Memory B cell (primary cell): ENCODE data around the gene POLR2F.

Experiments
- ATAC-seq: fragments of 150-1000 bp; cut with Tn5 transposase; 2 replicates; pipeline ENCODE4 v1.10.0; 2021; ENCODE audit warnings: low read depth, mild to moderate bottlenecking, moderate library complexity
- DNase-seq, 2 donors: peaks; one replicate each; pipeline ENCODE4 v3.0.0; 2022; ENCODE audit warnings: low spot score in 2 of 2
- H3K27ac Mint-ChIP-seq: one replicate; pipeline ENCODE4 v1.8.0; 2022; ENCODE audit warnings: mild to moderate bottlenecking, moderate library complexity, mixed read lengths
- H3K27me3 Mint-ChIP-seq: one replicate; pipeline ENCODE4 v1.8.0; 2022; ENCODE audit warnings: mixed read lengths
- H3K36me3 Mint-ChIP-seq: one replicate; pipeline ENCODE4 v1.8.0; 2022; ENCODE audit warnings: mild to moderate bottlenecking, mixed read lengths
- H3K4me1 Mint-ChIP-seq: one replicate; pipeline ENCODE4 v1.8.0; 2022; ENCODE audit warnings: mixed read lengths
- H3K4me3 Mint-ChIP-seq: one replicate; pipeline ENCODE4 v1.8.0; 2022; ENCODE audit warnings: mild to moderate bottlenecking, moderate library complexity, mixed read lengths
- H3K9me3 Mint-ChIP-seq: one replicate; pipeline ENCODE4 v1.8.0; 2022; ENCODE audit warnings: mixed read lengths

The POLR2F gene

GRCh38 chr22:37953437-37954179 is at the start of gene POLR2F, which contains the start of gene C22orf23:
Gene POLR2F, plus strand, starts transcription at chr22:37953699. Its CDS starts 89 bp downstream, at chr22:37953788.
Gene C22orf23, minus strand, starts transcription at chr22:37953601. Its CDS starts 452 bp downstream, at chr22:37953149.
- H3K27ac Mint-ChIP-seq: peak within 1 kb of the TSS; percentile 89
- DNase-seq (peak; percentile 92 to 94), ATAC-seq (peak; percentile 95)
- H3K4me1 Mint-ChIP-seq: peaks cover 31% of the 10 kb centered on the region
- H3K9me3 Mint-ChIP-seq: no peaks in the 10 kb centered on the region
- H3K36me3 Mint-ChIP-seq: peaks cover 15% of the 10 kb centered on the region
- H3K4me3 Mint-ChIP-seq: peak within 1 kb of the TSS; percentile 91
- no peaks in the 10 kb centered on the region for H3K27me3 Mint-ChIP-seq

- ATAC-seq (no peak), DNase-seq (no peak)
- Mint-ChIP-seq H3K27ac (peak overlapping the region; percentile 78), H3K4me3 (peak overlapping the region; percentile 88), H3K9me3 (no peaks in the 10 kb centered on the region), H3K4me1 (peaks cover 21% of the 10 kb centered on the region), H3K27me3 (no peaks in the 10 kb centered on the region), H3K36me3 (peaks cover 2% of the 10 kb centered on the region)
Observed at GRCh38 chr22:37904572-37905533, 48.6 kb upstream of the POLR2F start.

- no peaks in the 10 kb centered on the region for H3K27me3 Mint-ChIP-seq
- H3K4me1 Mint-ChIP-seq: peaks cover 21% of the 10 kb centered on the region
- DNase-seq (peak; percentile 58 to 71), ATAC-seq (peak; percentile 91)
- peak within 1 kb of the TSS; percentile 88 for H3K4me3 Mint-ChIP-seq
- H3K27ac Mint-ChIP-seq: peak within 1 kb of the TSS; percentile 78
- no peaks in the 10 kb centered on the region for H3K9me3 Mint-ChIP-seq
- peaks cover 2% of the 10 kb centered on the region for H3K36me3 Mint-ChIP-seq
Observed at GRCh38 chr22:37905534-37906363, 47.8 kb upstream of the POLR2F start, which contains the start of gene MICALL1. Gene MICALL1, plus strand, starts transcription at chr22:37906297. Its CDS starts 126 bp downstream, at chr22:37906423.

DNA sequence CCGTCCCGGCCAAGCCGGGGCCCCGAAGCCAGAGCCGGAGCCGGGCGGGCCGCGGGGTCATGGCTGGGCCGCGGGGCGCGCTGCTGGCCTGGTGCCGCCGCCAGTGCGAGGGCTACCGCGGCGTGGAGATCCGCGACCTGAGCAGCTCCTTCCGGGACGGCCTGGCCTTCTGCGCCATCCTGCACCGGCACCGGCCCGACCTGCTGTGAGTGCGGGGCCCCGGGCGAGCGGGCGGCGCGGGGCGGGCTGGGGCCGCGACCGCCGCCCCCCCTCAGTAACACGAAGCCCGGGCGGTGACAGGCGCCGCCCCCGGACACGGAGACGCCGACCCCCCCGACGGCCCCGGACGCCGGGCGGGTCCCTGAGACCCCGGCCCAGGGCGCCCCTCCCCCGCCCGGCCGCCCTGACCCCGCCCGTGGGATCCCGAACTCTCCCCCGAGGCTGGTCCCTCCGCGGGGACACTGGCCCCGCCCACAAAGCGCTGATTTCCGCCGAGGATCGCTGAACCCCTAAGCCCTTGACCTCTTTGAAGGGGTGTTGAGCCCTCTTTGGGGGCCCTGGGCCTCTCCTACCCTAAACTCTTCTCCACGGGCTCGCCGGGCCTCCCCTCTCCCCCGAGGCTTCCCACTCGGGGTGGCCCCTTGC is 47.0 kb upstream of the POLR2F start:
- DNase-seq: peak in 1 of 2 donors; percentile 43
- no peaks in the 10 kb centered on the region for H3K27me3 Mint-ChIP-seq
- H3K27ac Mint-ChIP-seq: peak overlapping the region; percentile 60
- H3K4me1 Mint-ChIP-seq: peaks cover 21% of the 10 kb centered on the region
- ATAC-seq: peak; percentile 40
- H3K36me3 Mint-ChIP-seq: peaks cover 2% of the 10 kb centered on the region
- no peaks in the 10 kb centered on the region for H3K9me3 Mint-ChIP-seq
- peak overlapping the region; percentile 85 for H3K4me3 Mint-ChIP-seq

DNA sequence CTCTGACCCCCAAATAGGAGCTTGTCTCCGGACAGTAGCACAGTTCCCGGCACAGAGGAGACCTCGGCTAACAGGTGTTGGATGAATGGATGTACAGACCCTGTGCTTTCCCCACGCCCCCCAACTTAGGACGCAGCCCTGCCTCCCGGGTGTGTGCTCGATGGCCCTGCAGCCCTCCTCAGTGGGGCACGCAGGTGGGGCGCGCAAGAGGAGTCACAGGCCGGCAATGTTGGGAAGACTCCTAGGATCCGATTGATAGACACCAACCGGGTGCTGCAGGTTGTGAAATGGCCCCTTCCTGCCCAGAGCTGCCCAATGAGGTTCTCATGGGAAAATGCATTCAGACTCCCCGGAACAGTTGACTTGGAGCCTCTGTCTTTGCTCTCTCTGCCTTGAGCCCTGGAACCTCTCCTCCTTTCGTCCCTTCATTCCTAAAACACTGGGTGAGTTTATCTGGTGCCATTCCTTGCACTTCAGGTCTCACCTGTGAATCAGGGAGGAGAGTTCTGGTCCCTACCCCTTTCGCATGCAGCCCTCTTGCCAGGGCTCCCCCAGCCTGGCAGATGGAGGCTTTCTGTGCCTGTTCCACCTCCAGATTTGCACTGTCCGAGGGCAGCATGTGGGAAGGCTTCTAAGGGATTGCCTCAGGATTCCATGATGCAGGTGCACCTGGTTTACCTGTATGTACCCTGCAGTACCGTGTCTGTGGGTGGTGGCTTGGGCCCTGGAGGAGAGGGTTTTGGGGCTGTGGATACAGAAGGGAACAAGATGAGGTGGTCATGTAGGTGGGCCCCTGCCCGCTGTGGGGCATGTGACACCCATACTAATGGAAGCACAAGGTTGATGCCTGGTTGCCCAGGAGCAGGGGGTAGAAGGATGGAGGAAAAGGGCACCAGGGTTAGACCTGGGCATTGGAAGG is 46.2 kb upstream of the POLR2F start:
- DNase-seq: no peak
- peaks cover 21% of the 10 kb centered on the region for H3K4me1 Mint-ChIP-seq
- peak overlapping the region; percentile 85 for H3K4me3 Mint-ChIP-seq

GRCh38 chr22:37909766-37910165 is 43.7 kb upstream of the POLR2F start:
- Mint-ChIP-seq H3K36me3 (peaks cover 2% of the 10 kb centered on the region), H3K9me3 (no peaks in the 10 kb centered on the region), H3K27ac (no peak overlapping the region), H3K4me3 (no peak overlapping the region), H3K4me1 (peaks cover 21% of the 10 kb centered on the region), H3K27me3 (no peaks in the 10 kb centered on the region)
- DNase-seq (no peak), ATAC-seq (no peak)

More for the DNA sequence above, 46.2 kb upstream of the POLR2F start:
- H3K36me3 Mint-ChIP-seq: peaks cover 2% of the 10 kb centered on the region
- ATAC-seq: no peak
- H3K27ac Mint-ChIP-seq: peak overlapping the region; percentile 60
- no peaks in the 10 kb centered on the region for H3K27me3 Mint-ChIP-seq
- H3K9me3 Mint-ChIP-seq: no peaks in the 10 kb centered on the region

DNA sequence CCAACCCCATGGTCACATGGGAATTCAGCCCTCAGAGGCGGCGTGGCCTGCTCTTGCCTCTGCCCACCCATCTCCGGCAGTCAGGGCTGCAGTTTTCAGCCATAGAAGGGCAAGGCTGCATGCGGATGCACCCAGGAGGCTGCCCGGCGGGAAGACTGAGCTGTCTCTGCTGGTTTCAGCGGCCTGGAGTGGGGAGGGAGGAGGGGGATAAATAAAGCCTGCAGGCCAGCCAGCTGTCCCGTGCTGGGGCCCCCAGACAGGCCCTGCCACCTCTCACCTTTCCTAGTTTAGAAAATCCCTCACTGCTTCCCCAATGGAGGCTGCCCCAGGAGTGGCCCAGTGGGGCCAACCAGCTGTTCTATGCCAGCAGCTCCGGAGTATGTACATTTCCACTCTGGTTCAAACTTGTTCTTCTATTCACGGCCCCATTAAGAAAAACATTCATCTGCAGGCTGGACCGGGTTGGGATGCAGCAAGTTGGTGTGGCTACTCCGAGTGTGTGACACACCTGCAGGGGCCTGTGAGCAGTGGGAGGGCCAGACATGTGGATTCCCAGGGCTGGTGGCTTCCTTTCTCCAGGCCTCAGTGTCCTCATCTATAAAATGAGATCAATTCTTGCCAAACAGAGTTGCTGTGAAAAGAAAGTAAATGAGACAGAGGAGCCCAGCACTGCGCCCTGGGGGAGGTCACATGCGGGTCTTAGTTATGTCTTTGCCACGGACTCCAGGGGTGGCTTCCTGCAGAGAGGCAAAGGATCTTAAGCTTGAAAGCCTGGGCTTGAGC is 42.4 kb upstream of the POLR2F start:
- Mint-ChIP-seq H3K4me3 (no peak overlapping the region), H3K36me3 (peaks cover 2% of the 10 kb centered on the region), H3K27me3 (no peaks in the 10 kb centered on the region), H3K4me1 (peaks cover 14% of the 10 kb centered on the region), H3K27ac (no peak overlapping the region), H3K9me3 (no peaks in the 10 kb centered on the region)
- DNase-seq (no peak), ATAC-seq (no peak)

GRCh38 chr22:37911697-37912096 is 41.8 kb upstream of the POLR2F start:
- Mint-ChIP-seq H3K4me1 (peaks cover 14% of the 10 kb centered on the region), H3K36me3 (peaks cover 4% of the 10 kb centered on the region), H3K4me3 (no peak overlapping the region), H3K9me3 (no peaks in the 10 kb centered on the region), H3K27ac (no peak overlapping the region), H3K27me3 (no peaks in the 10 kb centered on the region)
- DNase-seq: no peak
- ATAC-seq: no peak

GRCh38 chr22:37912171-37912570 is 41.3 kb upstream of the POLR2F start:
- DNase-seq: no peak
- peaks cover 4% of the 10 kb centered on the region for H3K36me3 Mint-ChIP-seq
- H3K4me3 Mint-ChIP-seq: no peak overlapping the region
- no peaks in the 10 kb centered on the region for H3K9me3 Mint-ChIP-seq
- no peaks in the 10 kb centered on the region for H3K27me3 Mint-ChIP-seq
- no peak overlapping the region for H3K27ac Mint-ChIP-seq
- ATAC-seq: no peak
- H3K4me1 Mint-ChIP-seq: peaks cover 10% of the 10 kb centered on the region

DNA sequence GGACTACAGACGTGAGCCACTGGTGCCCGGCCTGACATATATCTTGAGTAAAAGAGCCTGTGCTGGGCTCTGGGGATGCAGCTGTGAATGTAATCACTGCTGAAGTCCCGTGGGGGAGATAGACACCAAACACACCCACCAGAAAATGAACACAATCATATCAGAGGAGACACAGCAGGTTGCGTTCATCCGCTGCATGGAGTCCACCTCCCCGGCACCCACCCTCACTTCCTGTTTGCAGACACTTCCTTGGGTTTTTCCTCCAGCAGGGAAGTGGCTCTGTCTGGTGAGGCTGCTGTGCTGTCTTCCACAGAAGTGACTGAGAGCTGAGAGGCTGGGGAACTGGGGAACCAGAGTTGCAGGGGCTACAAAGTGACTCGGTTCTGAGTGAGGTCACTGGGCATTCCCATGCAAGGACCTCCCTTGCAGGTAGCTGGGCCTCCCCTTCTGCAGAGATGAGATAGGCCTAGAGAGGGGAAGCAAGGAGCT is 40.2 kb upstream of the POLR2F start:
- Mint-ChIP-seq H3K9me3 (no peaks in the 10 kb centered on the region), H3K36me3 (peaks cover 2% of the 10 kb centered on the region), H3K4me3 (no peak overlapping the region), H3K27me3 (no peaks in the 10 kb centered on the region), H3K4me1 (peaks cover 8% of the 10 kb centered on the region), H3K27ac (no peak overlapping the region)
- ATAC-seq (no peak), DNase-seq (no peak)

GRCh38 chr22:37916311-37916710 is 37.2 kb upstream of the POLR2F start:
- ATAC-seq (no peak), DNase-seq (no peak)
- Mint-ChIP-seq H3K4me3 (no peak overlapping the region), H3K36me3 (peaks cover 7% of the 10 kb centered on the region), H3K9me3 (no peaks in the 10 kb centered on the region), H3K4me1 (peaks cover 10% of the 10 kb centered on the region), H3K27ac (no peak overlapping the region), H3K27me3 (no peaks in the 10 kb centered on the region)
